GM21723 (cell line): Measurements from ENCODE around the gene B3GAT1.

Experiments used
- ATAC-seq: cut with Tn5 transposase; IDR thresholded peaks from one replicate; pipeline ENCODE4 v1.9.1; 2021; ENCODE audit warnings: mild to moderate bottlenecking, moderate library complexity; ENCODE audit not compliant: unreplicated experiment

The B3GAT1 gene

GRCh38 chr11:134392953-134393615 lies 19.0 kb downstream of the B3GAT1 start:
- no peak for ATAC-seq

- ATAC-seq = no peak
These were observed 20.4 kb downstream of the B3GAT1 start for GRCh38 chr11:134391656-134392055.

- ATAC-seq = no peak
These were observed 21.1 kb downstream of the B3GAT1 start for GRCh38 chr11:134390706-134391569.

- ATAC-seq = no peak
These were observed 22.4 kb downstream of the B3GAT1 start for GRCh38 chr11:134389464-134390180.

GRCh38 chr11:134388590-134388989 lies 23.5 kb downstream of the B3GAT1 start:
- no peak for ATAC-seq

GRCh38 chr11:134387501-134387900 lies 24.5 kb downstream of the B3GAT1 start:
- no peak for ATAC-seq

GRCh38 chr11:134386945-134387344 lies 25.1 kb downstream of the B3GAT1 start:
- no peak for ATAC-seq

- no peak for ATAC-seq
These were observed 26.1 kb downstream of the B3GAT1 start for GRCh38 chr11:134385774-134386565.

- ATAC-seq = no peak
These were observed 26.9 kb downstream of the B3GAT1 start for GRCh38 chr11:134385171-134385570.

- no peak for ATAC-seq
These were observed 27.6 kb downstream of the B3GAT1 start for GRCh38 chr11:134384406-134384805.

GRCh38 chr11:134383576-134384221 lies 28.3 kb downstream of the B3GAT1 start:
- no peak for ATAC-seq

GRCh38 chr11:134382830-134383229 lies 29.2 kb downstream of the B3GAT1 start:
- ATAC-seq = no peak

- no peak for ATAC-seq
These were observed 29.8 kb downstream of the B3GAT1 start for GRCh38 chr11:134382257-134382656.

GRCh38 chr11:134380785-134381184 lies 31.3 kb downstream of the B3GAT1 start:
- no peak for ATAC-seq

GRCh38 chr11:134380229-134380628 lies 31.8 kb downstream of the B3GAT1 start:
- ATAC-seq = no peak

GRCh38 chr11:134379241-134379640 lies 32.8 kb downstream of the B3GAT1 start:
- ATAC-seq = no peak

GRCh38 chr11:134377876-134378275 lies 34.2 kb downstream of the B3GAT1 start:
- no peak for ATAC-seq

- ATAC-seq = no peak
These were observed 35.7 kb downstream of the B3GAT1 start for GRCh38 chr11:134376150-134376921.

- ATAC-seq = no peak
These were observed 37.0 kb downstream of the B3GAT1 start for GRCh38 chr11:134374891-134375550.
